Activated T-helper 1 cell treated with Interleukin-2 at 50 U/mL for 16 hours (primary cell): ENCODE data around the gene HNRNPA0.
A peak's percentile ranks its signal among the peaks of the same experiment; 100 is the strongest.

ENCODE experiments used
- DNase-seq: peaks from one replicate; pipeline ENCODE4 v3.0.0-alpha.2; 2020; ENCODE audit warnings: low read depth

The HNRNPA0 gene

DNA sequence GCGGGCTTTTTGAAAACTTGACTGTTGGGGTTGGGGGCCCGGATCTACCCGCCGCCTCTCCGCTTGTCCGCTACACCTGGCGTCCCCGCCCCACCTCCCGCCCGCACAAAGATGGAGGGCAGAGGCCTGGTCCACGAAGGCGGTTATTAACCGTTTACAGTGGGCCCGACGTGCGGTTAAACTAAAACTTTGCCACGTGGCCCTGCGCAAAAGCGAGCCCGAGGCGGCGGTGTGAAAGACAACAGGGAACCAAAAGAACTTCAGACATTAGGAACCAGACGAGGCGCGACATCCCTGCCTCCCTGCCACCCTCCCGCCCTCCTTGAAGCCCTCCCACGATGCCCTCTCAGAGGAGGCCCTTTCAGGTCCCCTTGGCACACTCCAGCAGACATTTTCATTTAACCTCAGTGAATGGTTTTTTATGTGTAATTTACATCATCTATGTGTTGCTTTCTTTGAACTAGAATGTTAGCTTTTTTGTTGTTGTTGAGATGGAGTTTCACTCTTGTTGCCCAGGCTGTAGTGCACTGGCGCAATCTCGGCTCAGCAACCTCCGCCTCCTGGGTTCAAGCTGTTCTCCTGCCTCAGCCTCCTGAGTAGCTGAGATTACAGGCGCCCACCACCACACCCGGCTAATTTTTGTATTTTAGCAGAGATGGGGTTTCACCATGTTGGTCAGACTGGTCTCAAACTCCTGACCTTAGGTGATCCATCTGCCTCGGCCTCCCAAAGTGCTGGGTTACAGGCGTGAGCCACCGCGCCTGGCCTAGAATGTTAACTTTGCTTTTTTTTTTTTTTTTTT, 999 bp upstream of the HNRNPA0 start:
- DNase-seq, result no peak

DNA sequence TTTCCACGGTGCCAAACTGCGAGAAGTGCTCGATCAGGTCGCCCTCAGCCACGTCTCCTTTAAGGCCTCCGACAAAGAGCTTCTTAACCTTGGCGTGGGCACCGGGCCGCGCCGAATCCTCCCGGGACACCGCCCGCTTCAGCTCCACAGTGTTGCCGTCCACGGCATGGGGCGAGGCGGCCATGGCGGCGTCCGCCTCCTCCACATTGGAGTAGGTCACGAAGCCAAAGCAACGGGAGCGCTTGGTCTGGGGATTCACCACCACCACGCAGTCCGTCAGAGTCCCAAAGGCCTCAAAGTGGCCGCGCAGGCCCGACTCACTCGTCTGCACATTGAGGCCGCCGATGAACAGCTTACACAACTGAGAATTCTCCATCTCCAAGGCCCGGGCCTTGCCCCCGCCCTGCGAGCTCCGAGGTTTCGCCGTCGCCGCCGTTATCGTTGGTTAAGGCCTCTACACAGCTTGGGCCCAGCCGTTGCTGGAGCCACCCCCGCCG, 424 bp downstream of the HNRNPA0 start:
- DNase-seq, result peak; percentile 22

DNA sequence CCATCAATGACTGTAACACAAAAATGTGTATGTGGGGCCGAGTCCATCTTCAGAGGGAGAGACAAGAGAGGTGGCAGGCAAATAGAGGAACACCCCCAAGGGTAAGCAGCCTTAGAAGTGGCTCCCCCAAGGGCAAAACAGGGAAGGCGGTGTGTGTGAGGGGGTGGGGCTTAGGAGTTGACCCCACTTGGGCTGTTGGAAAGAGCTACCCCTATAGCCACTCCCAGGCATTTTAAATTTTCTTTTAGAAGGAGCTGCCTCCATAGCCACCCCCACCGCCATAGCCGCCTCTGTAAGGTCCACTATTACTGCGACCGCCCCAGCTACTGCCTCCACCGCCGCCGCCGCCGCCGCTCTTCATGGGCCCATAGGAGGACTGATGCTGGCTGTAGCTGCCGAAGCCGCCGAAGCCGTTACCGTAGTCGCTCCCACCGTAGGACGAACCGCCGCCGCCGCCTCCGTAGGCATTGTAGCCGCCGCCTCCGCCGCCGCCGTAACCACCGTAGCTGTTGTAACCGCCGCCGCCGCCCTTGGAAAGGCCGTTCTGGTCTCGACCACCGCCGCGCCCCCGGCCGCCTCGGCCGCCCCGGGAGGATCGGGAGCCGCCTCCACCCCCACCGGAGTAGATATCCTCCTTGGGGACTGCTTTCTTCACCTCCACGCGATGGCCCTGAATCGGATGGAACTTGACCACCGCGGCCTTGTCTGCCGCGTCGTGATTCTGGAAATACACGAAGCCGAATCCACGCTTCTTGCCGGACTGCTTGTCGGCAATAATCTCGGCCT, 1.1 kb downstream of the HNRNPA0 start:
- peak; percentile 18 for DNase-seq

DNA sequence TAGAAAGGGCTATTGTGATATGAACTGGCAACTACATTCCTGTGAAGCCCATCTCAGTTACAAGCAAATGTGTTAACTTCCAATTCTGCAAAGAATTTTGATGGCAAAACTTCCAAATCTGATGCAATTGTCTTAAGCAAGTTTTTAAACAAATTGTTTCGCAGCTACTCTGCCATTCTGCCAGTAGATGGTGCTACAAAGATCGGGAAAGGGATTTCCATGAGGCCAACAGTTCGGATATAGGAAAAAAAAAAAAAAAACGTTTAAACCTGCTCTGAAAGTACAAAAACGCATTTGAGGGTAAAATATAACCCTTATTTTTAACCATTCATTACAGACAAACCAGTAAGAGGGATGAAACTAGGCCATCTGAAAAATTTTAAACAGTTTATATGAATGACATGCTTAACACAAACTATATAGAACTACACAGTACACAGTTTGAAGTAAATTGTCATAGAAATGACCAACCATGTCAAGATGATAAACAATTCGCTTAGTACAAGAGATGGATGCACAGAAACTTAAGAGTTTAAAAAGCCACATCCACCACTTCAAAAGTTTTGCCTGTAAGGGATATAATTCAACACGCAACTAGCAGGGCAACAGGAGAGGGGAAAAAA, 2.2 kb downstream of the HNRNPA0 start:
- DNase-seq, result no peak

DNA sequence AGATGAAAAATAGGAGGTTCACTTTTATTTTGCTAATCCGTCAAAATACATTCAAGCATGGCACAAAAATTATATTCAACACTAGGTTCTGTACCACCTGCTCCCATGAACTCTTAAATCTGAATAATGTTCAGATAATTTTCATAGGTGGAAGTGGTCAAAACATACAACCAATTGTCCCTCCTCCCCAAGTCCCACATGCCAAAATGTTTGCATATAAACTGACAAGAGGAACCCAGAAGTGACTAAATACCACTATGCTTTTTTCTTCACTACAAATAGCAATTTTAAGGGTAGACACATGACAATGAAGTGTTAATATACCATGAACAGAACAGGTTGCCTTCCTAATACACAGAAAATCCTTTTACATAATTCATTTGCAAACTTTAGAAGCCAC, 3.7 kb downstream of the HNRNPA0 start:
- DNase-seq, result no peak

GRCh38 chr5:137747848-137748247, 6.3 kb downstream of the HNRNPA0 start:
- no peak for DNase-seq

- DNase-seq, result no peak
These were observed 11.0 kb downstream of the HNRNPA0 start for GRCh38 chr5:137743031-137743640.

DNA sequence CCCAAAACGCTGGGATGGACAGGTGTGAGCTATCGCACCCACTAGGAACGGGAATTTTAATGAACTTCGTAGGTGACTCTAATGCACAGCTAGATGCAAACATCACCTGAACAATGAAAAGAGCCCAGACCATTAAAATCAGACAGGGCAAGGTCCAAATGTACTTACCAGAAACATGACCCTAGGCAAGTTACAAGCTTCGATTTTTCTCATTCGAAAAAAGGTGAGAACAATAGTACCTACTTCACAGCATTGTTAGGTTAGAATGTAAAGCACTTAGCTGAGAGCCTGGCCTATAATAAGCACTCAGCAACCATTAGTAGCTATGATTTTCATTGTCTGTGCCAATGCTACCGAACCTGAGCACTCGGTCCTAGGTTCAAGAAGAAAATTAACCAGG, 12.4 kb downstream of the HNRNPA0 start:
- DNase-seq, result no peak

DNA sequence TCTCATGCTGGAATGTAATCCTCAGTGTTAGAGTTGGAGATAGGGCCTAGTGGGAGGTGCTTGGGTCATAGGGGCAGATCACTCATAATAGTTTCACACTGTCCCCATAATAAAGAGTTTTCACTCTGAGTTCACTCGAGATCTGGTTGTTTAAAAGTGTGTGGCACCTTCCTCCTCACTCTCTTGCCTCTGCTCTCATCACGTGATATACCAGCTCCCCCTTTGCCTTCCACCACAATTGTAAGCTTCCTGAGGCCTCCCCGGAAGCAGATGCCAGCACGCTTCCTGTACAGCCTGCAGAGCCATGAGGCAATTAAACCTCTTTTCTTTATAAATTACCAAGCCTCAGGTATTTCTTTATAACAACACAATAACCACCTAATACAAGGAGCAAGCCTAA, 14.4 kb downstream of the HNRNPA0 start:
- no peak for DNase-seq

GRCh38 chr5:137738947-137739346, 15.2 kb downstream of the HNRNPA0 start:
- DNase-seq, result no peak

- no peak for DNase-seq
These were observed 16.6 kb downstream of the HNRNPA0 start for GRCh38 chr5:137737349-137738131.

- no peak for DNase-seq
These were observed 17.7 kb downstream of the HNRNPA0 start for GRCh38 chr5:137736496-137736895.

DNA sequence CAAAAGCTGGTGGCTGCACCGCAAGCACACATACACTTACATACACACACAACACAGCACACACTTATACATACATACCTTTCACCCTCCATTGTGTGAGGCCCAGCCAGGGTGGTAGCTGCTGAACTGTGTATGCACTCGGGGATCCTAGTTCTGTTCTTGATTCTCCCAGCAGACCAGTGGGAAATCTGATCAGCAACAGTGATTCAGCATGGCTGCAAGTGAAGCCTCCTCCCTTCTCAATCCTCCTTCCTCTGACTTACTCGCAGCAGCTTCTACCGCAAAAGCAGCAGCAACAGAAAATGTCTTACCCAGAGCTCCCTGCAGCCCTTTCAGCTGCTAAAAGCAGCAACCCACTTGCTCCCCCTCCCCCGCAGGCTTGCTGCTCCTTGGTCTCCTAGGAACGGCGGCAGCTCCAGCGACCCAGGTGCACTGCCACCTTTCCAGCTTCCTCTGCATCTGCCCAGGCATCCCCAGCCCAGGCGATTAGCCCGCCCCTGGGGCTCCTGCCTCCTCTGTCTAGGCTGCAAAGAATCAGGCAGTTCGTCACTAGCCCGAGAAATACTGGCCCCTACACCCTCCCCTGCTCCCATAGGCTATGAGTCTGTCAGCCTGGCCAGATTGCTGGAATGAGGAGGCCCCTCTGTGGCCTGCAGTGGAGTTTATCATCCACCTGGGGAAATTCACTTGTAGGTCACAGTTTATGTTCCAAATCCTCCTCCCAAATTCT, 18.4 kb downstream of the HNRNPA0 start, which contains the start of gene KLHL3:
KLHL3 (minus strand) TSS at position 535 of the 730 bp plus-strand sequence; CDS start at position 92, 443 bp downstream.
- DNase-seq, result no peak

DNA sequence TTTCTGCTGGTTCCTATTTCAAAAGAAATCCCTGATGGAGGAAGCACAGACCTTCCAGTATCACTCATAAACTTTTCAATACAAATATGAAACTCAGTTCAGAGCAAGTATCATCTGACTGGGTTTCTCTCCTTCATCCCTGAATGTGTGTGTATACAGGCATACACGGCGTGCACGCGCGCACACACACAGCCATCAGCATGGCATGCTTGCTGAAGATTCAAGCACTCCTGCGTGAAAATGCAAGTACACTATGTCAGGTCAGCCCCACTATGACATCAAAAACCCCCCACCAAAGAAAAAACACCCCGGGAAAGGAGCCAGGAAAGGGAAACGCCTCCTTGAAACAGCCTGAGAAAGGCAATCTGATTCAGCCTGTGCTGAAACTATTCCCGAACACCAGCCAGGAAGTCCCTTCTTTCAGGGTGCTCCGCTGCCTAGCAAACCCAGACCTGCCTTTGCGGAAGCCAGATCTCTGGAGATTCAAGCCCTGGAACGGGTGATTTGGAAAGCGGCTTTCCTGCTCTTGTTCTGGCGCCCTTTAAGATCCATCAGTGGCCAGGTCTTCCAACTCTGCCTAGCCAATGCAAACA, 19.1 kb downstream of the HNRNPA0 start:
- DNase-seq, result no peak

DNA sequence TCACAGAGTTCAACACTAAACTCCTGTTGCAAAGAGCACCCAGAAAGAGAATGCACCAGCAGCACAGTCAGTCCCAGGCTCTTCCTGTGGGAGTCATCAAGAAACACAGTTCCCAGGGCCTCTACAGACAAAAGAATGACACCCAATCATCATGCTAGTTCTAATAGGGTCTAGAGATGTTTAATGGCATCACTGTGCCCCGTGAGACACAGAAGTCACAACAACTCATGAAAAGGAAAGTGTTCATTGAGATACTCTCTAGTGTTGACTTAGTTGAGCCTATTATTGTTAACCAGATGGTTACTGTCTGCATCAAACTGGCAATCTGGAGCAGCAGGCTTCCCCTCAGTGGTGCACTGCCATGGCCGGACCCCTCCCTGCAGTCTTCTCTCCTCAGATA, 19.8 kb downstream of the HNRNPA0 start:
- DNase-seq, result no peak

DNA sequence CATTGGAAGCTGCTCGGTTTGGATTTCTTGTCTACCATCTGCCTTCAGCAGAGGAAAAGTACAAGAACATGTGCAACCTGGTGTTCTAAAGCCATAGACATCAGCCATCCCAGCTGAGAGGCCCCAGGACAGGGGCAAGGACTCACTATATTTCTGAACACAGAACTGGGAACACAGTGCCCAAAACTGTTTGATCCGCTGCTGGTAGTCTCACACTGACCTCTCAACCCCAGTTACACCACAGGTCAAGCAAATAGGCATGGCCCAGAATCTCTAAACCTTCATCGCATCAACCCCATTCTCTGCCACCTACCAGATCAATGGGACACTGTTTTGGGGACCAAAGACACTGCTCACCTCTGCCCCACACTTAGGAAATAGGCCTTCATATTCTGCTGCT, 20.2 kb downstream of the HNRNPA0 start:
- DNase-seq, result no peak

DNA sequence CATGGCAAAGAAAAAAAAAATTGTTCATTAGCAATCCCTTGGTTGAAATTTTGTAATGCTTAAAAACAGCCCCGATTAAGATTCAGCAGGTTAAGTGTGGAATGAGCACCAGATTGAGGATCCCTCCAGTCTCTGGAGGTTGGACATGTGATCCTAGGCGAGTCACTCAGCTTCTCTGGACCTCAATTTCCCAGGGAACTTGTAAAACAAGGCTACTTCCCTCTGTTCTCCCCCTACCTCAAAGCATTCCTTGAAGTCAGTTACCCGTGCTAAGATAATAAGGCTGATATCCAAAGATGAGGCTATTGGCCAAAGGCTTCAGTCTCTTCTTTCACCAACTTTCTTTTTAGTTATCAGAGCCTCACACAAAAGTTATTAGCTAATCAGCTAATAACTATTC, 21.2 kb downstream of the HNRNPA0 start:
- no peak for DNase-seq

GRCh38 chr5:137731176-137731575, 23.0 kb downstream of the HNRNPA0 start:
- DNase-seq, result no peak

- DNase-seq, result no peak
These were observed 23.8 kb downstream of the HNRNPA0 start for GRCh38 chr5:137730336-137730735.

DNA sequence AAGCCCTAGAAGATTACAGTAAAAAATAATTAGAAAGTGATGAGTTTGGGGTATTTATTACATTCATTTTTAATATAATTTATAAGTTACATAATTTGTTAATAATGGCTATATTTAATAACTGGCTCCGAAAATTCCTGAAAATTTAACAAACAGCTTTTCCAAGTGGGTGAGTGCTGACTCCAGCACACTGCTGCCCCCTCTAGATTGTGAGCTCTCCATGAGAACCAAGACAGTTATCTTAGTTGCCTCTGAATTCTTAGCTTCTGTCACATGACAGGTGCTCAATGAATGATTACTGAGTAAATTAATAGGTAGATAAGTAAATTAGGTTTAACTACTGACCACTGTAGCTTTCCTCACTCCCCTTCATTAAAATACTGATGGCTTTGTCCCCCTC, 26.1 kb downstream of the HNRNPA0 start:
- DNase-seq, result no peak
